ENCODE results near the gene C19orf73. TPM values are rescaled to one million over a fixed set of nuclear protein-coding genes. Genes with fewer than 3 reads are reported as not detected.
"Not testable (repeated sequence)": the region's sequence is repeated elsewhere in the genome, so short reads cannot be mapped to it uniquely, and the experiment has no call there.

Gene C19orf73
- total RNA-seq, 2 donors from 2014 or later: 3.1 to 5.9 TPM

- DNase-seq (ENCODE audit: low spot score): no peak
- no peaks in the 10 kb centered on the region for H3K27me3 ChIP-seq
- H3K4me1 ChIP-seq: peaks cover 0 to 25% of the 10 kb centered on the region in 2 donors
- peak overlapping the region in 1 of 2 donors; percentile 53 for H3K27ac ChIP-seq
- TF ChIP-seq CTCF (IDR thresholded peaks at IDR 0.05): no peak
- H3K4me3 ChIP-seq: peak overlapping the region in 1 of 2 donors; percentile 36
- no peaks in the 10 kb centered on the region for H3K36me3 ChIP-seq
- no peaks in the 10 kb centered on the region for H3K9me3 ChIP-seq
Measured at GRCh38 chr19:49128545-49129237, 9.7 kb upstream of the C19orf73 start.

GRCh38 chr19:49127674-49128544 lies 9.0 kb upstream of the C19orf73 start:
- Histone ChIP-seq H3K4me1 (peaks cover 0 to 18% of the 10 kb centered on the region in 2 donors), H3K27me3 (no peaks in the 10 kb centered on the region), H3K4me3 (peak overlapping the region; percentile 17 to 36), H3K36me3 (no peaks in the 10 kb centered on the region), H3K9me3 (no peaks in the 10 kb centered on the region), H3K27ac (peak overlapping the region; percentile 69 to 73)
- DNase-seq (ENCODE audit: low spot score): peak; percentile 95
- TF ChIP-seq CTCF (IDR thresholded peaks at IDR 0.05): peak in 1 of 2 donors; percentile 25

GRCh38 chr19:49127225-49127624 lies 8.3 kb upstream of the C19orf73 start:
- DNase-seq (ENCODE audit: low spot score); H3K27ac ChIP-seq; H3K27me3 ChIP-seq; H3K9me3 ChIP-seq; H3K36me3 ChIP-seq; H3K4me3 ChIP-seq: not testable (repeated sequence)
- H3K4me1 ChIP-seq: peaks cover 0 to 18% of the 10 kb centered on the region in 2 donors

GRCh38 chr19:49126575-49126974 lies 7.6 kb upstream of the C19orf73 start:
- no peaks in the 10 kb centered on the region for H3K27me3 ChIP-seq
- TF ChIP-seq CTCF (IDR thresholded peaks at IDR 0.05): no peak
- no peak for DNase-seq (ENCODE audit: low spot score)
- peaks cover 0 to 18% of the 10 kb centered on the region in 2 donors for H3K4me1 ChIP-seq
- H3K4me3 ChIP-seq: no peak overlapping the region
- H3K36me3 ChIP-seq: no peaks in the 10 kb centered on the region
- H3K9me3 ChIP-seq: no peaks in the 10 kb centered on the region
- no peak overlapping the region for H3K27ac ChIP-seq

- H3K27ac ChIP-seq: no peak overlapping the region
- DNase-seq (ENCODE audit: low spot score): no peak
Measured at GRCh38 chr19:49125025-49125731, 6.2 kb upstream of the C19orf73 start.

GRCh38 chr19:49123285-49123684 lies 4.3 kb upstream of the C19orf73 start:
- not testable (repeated sequence) for DNase-seq (ENCODE audit: low spot score); H3K27me3 ChIP-seq

More at GRCh38 chr19:49125025-49125731, 6.2 kb upstream of the C19orf73 start:
- Histone ChIP-seq H3K36me3 (no peaks in the 10 kb centered on the region), H3K27me3 (no peaks in the 10 kb centered on the region), H3K4me1 (peaks cover 0 to 20% of the 10 kb centered on the region in 2 donors), H3K9me3 (no peaks in the 10 kb centered on the region), H3K4me3 (no peak overlapping the region)
- no peak for TF ChIP-seq CTCF (IDR thresholded peaks at IDR 0.05)

GRCh38 chr19:49121841-49122240 lies 2.9 kb upstream of the C19orf73 start:
- DNase-seq (ENCODE audit: low spot score); H3K36me3 ChIP-seq: not testable (repeated sequence)

More at GRCh38 chr19:49123285-49123684, 4.3 kb upstream of the C19orf73 start:
- not testable (repeated sequence) for H3K9me3 ChIP-seq, H3K4me3 ChIP-seq, H3K36me3 ChIP-seq, H3K27ac ChIP-seq
- peaks cover 0 to 30% of the 10 kb centered on the region in 2 donors for H3K4me1 ChIP-seq

More at GRCh38 chr19:49121841-49122240, 2.9 kb upstream of the C19orf73 start:
- not testable (repeated sequence) for H3K27me3 ChIP-seq, H3K4me3 ChIP-seq, H3K27ac ChIP-seq, H3K9me3 ChIP-seq
- peaks cover 0 to 33% of the 10 kb centered on the region in 2 donors for H3K4me1 ChIP-seq

All from right atrium auricular region (tissue), 2 donors.